Heart left ventricle (tissue), 13 donors: Measurements from ENCODE around the gene GRAMD4.

Experiments
- CTCF ChIP-seq, 12 donors: fragments of 200-600 bp; sonication (generic) in 4 of 12; IDR thresholded peaks; one replicate each; pipeline versions ENCODE4 v1.5.0 to v1.8.0; 2018 to 2022; ENCODE audit warnings: antibody characterized with exemption in 12 of 12, mild to moderate bottlenecking in 5 of 12
- POLR2A ChIP-seq, 2 donors: fragments of 450-650 bp; IDR thresholded peaks; one replicate each; pipeline ENCODE4 v1.6.1; 2017; ENCODE audit warnings: antibody characterized with exemption in 2 of 2, mild to moderate bottlenecking in 2 of 2, moderate library complexity in 2 of 2
- donor health status: ischemic (EF 13 %, LVEDD 7.1; RV severe dilation, severe dysfunction).
- donor health status: DM: no; HTN: yes; CAD: no.
- donor health status: DM: no; HTN: no; CAD: no.
- donor health status: ischemic (EF 25% LVEDD 6.9; RV normal size, moderate dysfunction).
- donor health status: ischemic (EF 25% LVEDD 5.7; RV mildly dilated, moderate dysfunction).
- donor health status: ischemic (EF 35%, LVEDD 5.7; RV mildly dilated, moderate dysfunction).
- donor health status: nonischemic (EF 11% LVEDD 7.7; RV severe dilation, severe dysfunction).
- donor health status: DM: yes; HTN: yes; CAD: no.
- donor health status: PGD.
- donor health status: ischemic (EF 29% LVEDD 5.4; RV normal size, mild dysfunction).
- donor health status: nonischemic (EF 23%, LVEDD 6.1; RV moderate dilation, normal function).

- no peak for TF ChIP-seq CTCF (IDR thresholded peaks at IDR 0.05)
- TF ChIP-seq POLR2A (IDR thresholded peaks at IDR 0.05) = no peak
These were observed 75.4 kb downstream of the GRAMD4 start for GRCh38 chr22:46695346-46696228.
